Colonic mucosa (tissue), 4 donors: ENCODE measurements around the gene KRTAP5-2. TPM values are rescaled to one million over a fixed set of nuclear protein-coding genes. Genes with fewer than 3 reads are reported as not detected.

ENCODE experiments used
- DNase-seq: peaks from one replicate; pipeline ENCODE4 v3.0.0-alpha.2; 2020
- H3K27ac ChIP-seq: fragments of 200-600 bp; one replicate; pipeline ENCODE4 v1.8.0; 2021
- H3K27me3 ChIP-seq: fragments of 200-600 bp; one replicate; pipeline ENCODE4 v1.8.0; 2021
- H3K36me3 ChIP-seq: fragments of 200-600 bp; one replicate; pipeline ENCODE4 v1.8.0; 2021
- H3K4me1 ChIP-seq: fragments of 200-600 bp; one replicate; pipeline ENCODE4 v1.8.0; 2021; ENCODE audit warnings: mild to moderate bottlenecking
- H3K4me3 ChIP-seq: fragments of 200-600 bp; one replicate; pipeline ENCODE4 v1.8.0; 2021
- H3K9ac ChIP-seq, 2 donors: one replicate each; pipeline ENCODE4 v1.7.0; 2013; ENCODE audit warnings: control low read depth in 2 of 2, low read depth in 2 of 2, low read length in 2 of 2
- H3K9me3 ChIP-seq: fragments of 200-600 bp; one replicate; pipeline ENCODE4 v1.8.0; 2021
- intact Hi-C: fragments of 100-400 bp; cut with DNase I; formaldehyde crosslinking; loops from one replicate; pipeline ENCODE4 v1.14.1; 2022
- total RNA-seq, 2 donors: library from RNA; stranded (reverse); fragmentation: NEBNext Ultra II Directional in 1 of 2; extraction: Animal tissue kit (Norgen Biotek cat#: 25700) in 1 of 2; gene quantifications; one replicate each; pipeline ENCODE4 v1.2.1, GENCODE V29; 2021
- TF ChIP-seq, protein P1 (sequence below): fragments of 200-600 bp; IDR thresholded peaks from one replicate; pipeline ENCODE4 v1.8.0; 2022; ENCODE audit warnings: antibody characterized with exemption, mild to moderate bottlenecking
- donor health status: healthy.
- donor health status: DM: no; HTN: no; CAD: no.
- donor health status: DM: no; HTN: no; CAD: no.

The KRTAP5-2 gene
- total RNA-seq, 2 donors from 2014 or later = not detected

DNA sequence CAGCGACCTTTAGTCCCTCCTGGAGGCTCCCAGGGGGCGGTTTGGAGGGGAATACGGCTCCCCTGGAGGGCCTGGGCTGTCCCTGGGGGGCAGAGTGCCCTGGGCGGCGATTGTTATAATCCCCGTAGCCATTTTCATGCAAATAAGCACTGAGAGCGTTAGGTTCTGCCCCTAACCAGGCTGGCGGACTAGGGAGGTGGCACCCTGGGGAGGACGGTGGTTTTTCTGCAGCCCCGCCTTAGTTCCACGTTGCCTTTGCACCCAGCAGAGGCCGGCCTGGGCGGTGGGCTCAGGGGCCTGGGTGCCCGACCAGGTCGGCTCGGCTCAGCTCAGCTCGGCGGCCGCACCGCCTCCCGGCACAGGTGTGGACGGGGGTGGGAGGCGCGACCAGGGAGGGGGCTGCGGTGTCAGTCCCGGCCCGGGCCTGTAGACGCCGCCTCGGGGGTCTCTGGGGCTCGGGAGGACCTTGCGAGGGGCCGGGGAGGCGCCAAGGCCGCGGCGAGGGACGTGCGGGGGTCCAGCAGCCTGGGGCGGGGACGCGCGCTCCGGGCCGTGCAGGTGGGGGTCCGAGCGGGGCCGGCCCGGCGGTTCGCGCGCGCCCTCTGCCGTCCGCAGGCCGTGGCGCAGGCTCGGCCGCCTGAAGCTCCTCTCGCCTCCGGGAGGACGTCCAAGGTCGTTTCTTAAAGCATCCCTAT, 23.7 kb downstream of the KRTAP5-2 start:
- intact Hi-C loops = no loop called here

DNA sequence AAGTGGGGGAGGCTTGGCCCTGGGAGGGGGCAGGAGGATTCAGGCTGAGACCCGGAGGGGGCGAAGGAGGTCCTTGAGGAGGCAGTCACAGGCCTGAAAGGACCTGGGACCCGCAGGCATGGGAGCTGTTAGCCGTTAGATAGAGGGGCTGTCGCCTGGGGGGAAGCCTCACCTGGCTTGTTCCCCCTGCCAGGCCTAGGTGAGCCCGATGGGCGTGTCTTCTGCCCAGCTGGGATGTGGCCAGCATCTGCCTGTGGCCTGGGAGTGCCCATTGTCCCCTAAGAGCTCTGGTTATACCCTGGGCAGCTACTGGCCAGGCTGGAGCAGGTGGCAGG, 24.2 kb downstream of the KRTAP5-2 start:
- Histone ChIP-seq H3K9ac (peak overlapping the region; percentile 94 to 96), H3K4me1 (peaks cover 4% of the 10 kb centered on the region)
- intact Hi-C loops = no loop called here

More for the DNA sequence above, 23.7 kb downstream of the KRTAP5-2 start:
- no peaks in the 10 kb centered on the region for H3K36me3 ChIP-seq
- H3K4me3 ChIP-seq = peak overlapping the region; percentile 59
- H3K9ac ChIP-seq = peak overlapping the region; percentile 94 to 96
- peak overlapping the region; percentile 87 for H3K27ac ChIP-seq
- peak; percentile 82 for DNase-seq
- TF ChIP-seq, protein P1, sequence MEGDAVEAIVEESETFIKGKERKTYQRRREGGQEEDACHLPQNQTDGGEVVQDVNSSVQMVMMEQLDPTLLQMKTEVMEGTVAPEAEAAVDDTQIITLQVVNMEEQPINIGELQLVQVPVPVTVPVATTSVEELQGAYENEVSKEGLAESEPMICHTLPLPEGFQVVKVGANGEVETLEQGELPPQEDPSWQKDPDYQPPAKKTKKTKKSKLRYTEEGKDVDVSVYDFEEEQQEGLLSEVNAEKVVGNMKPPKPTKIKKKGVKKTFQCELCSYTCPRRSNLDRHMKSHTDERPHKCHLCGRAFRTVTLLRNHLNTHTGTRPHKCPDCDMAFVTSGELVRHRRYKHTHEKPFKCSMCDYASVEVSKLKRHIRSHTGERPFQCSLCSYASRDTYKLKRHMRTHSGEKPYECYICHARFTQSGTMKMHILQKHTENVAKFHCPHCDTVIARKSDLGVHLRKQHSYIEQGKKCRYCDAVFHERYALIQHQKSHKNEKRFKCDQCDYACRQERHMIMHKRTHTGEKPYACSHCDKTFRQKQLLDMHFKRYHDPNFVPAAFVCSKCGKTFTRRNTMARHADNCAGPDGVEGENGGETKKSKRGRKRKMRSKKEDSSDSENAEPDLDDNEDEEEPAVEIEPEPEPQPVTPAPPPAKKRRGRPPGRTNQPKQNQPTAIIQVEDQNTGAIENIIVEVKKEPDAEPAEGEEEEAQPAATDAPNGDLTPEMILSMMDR = peak; percentile 60
- no peaks in the 10 kb centered on the region for H3K27me3 ChIP-seq
- peaks cover 2% of the 10 kb centered on the region for H3K4me1 ChIP-seq
- H3K9me3 ChIP-seq = no peaks in the 10 kb centered on the region

GRCh38 chr11:1573077-1573902, 24.8 kb downstream of the KRTAP5-2 start:
- no peaks in the 10 kb centered on the region for H3K27me3 ChIP-seq
- intact Hi-C loops = no loop called here
- H3K4me3 ChIP-seq = peak overlapping the region; percentile 59
- H3K9ac ChIP-seq = peak overlapping the region; percentile 94 to 96
- DNase-seq = peak; percentile 67
- TF ChIP-seq, protein P1 = no peak
- no peaks in the 10 kb centered on the region for H3K9me3 ChIP-seq
- no peaks in the 10 kb centered on the region for H3K36me3 ChIP-seq
- H3K4me1 ChIP-seq = peaks cover 4% of the 10 kb centered on the region
- H3K27ac ChIP-seq = peak overlapping the region; percentile 87

More for the DNA sequence above, 24.2 kb downstream of the KRTAP5-2 start:
- TF ChIP-seq, protein P1 = no peak
- no peak for DNase-seq
- Histone ChIP-seq H3K36me3 (no peaks in the 10 kb centered on the region), H3K9me3 (no peaks in the 10 kb centered on the region), H3K27ac (peak overlapping the region; percentile 87), H3K4me3 (peak overlapping the region; percentile 59), H3K27me3 (no peaks in the 10 kb centered on the region)

DNA sequence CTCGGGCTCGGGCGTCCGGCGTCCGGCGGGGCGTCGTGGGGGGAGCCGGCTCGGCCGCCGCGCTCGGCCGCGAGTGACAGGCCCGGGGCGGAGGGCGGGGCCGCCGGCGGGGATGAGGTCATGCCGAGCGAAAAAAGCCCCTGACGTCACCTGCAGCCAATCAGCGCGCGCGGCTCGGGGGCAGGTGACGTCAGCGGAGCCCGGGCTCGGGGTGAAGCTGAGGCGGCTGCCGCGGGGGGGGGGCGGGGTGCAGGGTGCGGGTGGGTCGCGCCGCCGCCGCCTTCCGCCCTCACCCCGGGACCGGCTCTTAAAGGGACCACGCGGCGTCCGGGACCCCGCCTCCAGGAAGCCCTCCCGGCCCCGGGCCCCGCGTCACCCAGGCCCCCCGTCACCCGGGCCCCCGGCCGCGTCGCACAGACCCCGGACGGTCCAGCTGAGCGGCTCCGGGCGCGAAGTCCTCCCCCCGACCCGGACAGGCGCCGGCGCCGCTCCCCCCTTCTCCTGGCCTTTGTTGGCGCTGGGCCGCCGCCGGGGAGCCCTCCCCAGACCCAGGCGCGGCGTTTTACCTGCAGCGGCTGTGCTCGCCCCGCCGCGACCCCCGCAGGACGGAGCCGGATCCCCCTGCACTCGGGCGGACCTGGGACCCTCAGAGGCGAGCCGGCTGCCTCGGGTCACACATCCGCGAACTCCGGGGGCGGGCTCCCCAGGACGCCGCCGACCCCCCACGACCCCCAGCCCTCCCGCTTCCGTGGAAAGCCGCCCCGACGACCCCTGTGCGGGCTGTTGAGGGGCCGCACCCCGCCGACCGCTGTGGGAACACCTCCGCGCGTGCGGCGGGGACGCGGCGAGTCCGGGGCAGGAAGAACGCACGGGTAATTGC, 25.7 kb downstream of the KRTAP5-2 start, which contains the start of gene DUSP8:
Gene DUSP8, minus strand, starts transcription at position 75 of the 880 bp plus-strand sequence. CDS start 6,445 bp downstream, outside the sequence.
- Histone ChIP-seq H3K9me3 (no peaks in the 10 kb centered on the region), H3K27me3 (no peaks in the 10 kb centered on the region), H3K4me3 (peak within 1 kb of the TSS; percentile 59), H3K9ac (peak within 1 kb of the TSS; percentile 94 to 96), H3K27ac (peak within 1 kb of the TSS; percentile 87), H3K4me1 (peaks cover 4% of the 10 kb centered on the region), H3K36me3 (no peaks in the 10 kb centered on the region)
- peak; percentile 94 for DNase-seq
- TF ChIP-seq, protein P1 = no peak
- intact Hi-C loops = no loop called here

DNA sequence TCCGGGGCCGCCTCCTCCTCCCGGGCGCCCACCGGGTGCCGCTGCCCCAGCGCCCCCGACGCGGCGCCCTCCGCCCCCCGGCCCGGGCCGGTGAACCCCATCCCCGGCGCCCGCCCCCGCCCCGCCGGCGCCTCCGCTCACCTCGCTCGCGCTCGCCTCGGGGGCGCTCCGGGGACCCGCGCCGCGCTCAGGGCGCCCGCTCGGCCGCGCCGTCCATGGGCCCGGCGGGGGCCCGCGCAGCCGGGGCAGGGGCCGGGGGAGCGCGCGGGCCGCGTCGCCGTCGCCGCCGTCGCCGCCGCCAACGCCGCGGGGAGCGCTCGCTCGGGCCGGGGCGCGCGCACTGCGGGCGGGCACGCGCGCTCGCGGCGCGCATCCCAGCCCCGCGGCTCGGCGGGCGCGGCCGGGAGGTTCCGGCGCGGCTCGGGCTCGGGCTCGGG, 26.3 kb downstream of the KRTAP5-2 start:
- H3K36me3 ChIP-seq = no peaks in the 10 kb centered on the region
- H3K27ac ChIP-seq = no peak overlapping the region
- peaks cover 4% of the 10 kb centered on the region for H3K4me1 ChIP-seq
- H3K4me3 ChIP-seq = peak overlapping the region; percentile 58
- peak overlapping the region in 1 of 2 donors; percentile 75 for H3K9ac ChIP-seq
- intact Hi-C loops = no loop called here
- no peaks in the 10 kb centered on the region for H3K27me3 ChIP-seq
- DNase-seq = no peak
- H3K9me3 ChIP-seq = no peaks in the 10 kb centered on the region
- TF ChIP-seq, protein P1 = no peak
